Measurements from ENCODE around the gene CAT. TPM values are rescaled to one million over a fixed set of nuclear protein-coding genes. Genes with fewer than 3 reads are reported as not detected.

Gene CAT
- total RNA-seq, 1 donor, result 62.6 TPM

- no peak overlapping the region for H2AFZ ChIP-seq (ENCODE audit: low read length)
- H3K79me2 ChIP-seq (ENCODE audit: insufficient read depth, low read length), result no peaks in the 10 kb centered on the region
- no peak overlapping the region for H3K4me2 ChIP-seq (ENCODE audit: insufficient read depth, low read length)
- H3K36me3 ChIP-seq (ENCODE audit: insufficient read depth, low read length), result peaks cover 76% of the 10 kb centered on the region
- TF ChIP-seq CTCF (IDR thresholded peaks at IDR 0.05; ENCODE audit: extremely low read depth, low read depth, low read length), result no peak
- H3K9me3 ChIP-seq (ENCODE audit: low read depth, low read length), result no peaks in the 10 kb centered on the region
- H3K4me1 ChIP-seq (ENCODE audit: insufficient read depth, low read length), result no peaks in the 10 kb centered on the region
- H3K27me3 ChIP-seq (ENCODE audit: insufficient read depth, low read length), result no peaks in the 10 kb centered on the region
- no peak for DNase-seq (ENCODE audit: insufficient read length, low spot score, missing footprints)
- no peak overlapping the region for H3K4me3 ChIP-seq (ENCODE audit: insufficient read depth, low read length)
- H3K27ac ChIP-seq (ENCODE audit: low read depth, low read length), result no peak overlapping the region
- H4K20me1 ChIP-seq (ENCODE audit: insufficient read depth, low read length), result peaks cover 4% of the 10 kb centered on the region
These were observed 21.5 kb downstream of the CAT start for GRCh38 chr11:34460278-34460677.

GRCh38 chr11:34461215-34461614, 22.5 kb downstream of the CAT start:
- no peak for TF ChIP-seq CTCF (IDR thresholded peaks at IDR 0.05; ENCODE audit: extremely low read depth, low read depth, low read length)
- H3K79me2 ChIP-seq (ENCODE audit: insufficient read depth, low read length), result no peaks in the 10 kb centered on the region
- H3K4me3 ChIP-seq (ENCODE audit: insufficient read depth, low read length), result no peak overlapping the region
- H3K27ac ChIP-seq (ENCODE audit: low read depth, low read length), result no peak overlapping the region
- DNase-seq (ENCODE audit: insufficient read length, low spot score, missing footprints), result no peak
- H3K9me3 ChIP-seq (ENCODE audit: low read depth, low read length), result peaks cover 3% of the 10 kb centered on the region
- peaks cover 79% of the 10 kb centered on the region for H3K36me3 ChIP-seq (ENCODE audit: insufficient read depth, low read length)
- H3K4me2 ChIP-seq (ENCODE audit: insufficient read depth, low read length), result no peak overlapping the region
- H3K27me3 ChIP-seq (ENCODE audit: insufficient read depth, low read length), result no peaks in the 10 kb centered on the region
- H2AFZ ChIP-seq (ENCODE audit: low read length), result no peak overlapping the region
- no peaks in the 10 kb centered on the region for H3K4me1 ChIP-seq (ENCODE audit: insufficient read depth, low read length)
- H4K20me1 ChIP-seq (ENCODE audit: insufficient read depth, low read length), result peaks cover 4% of the 10 kb centered on the region

- Histone ChIP-seq H3K79me2 (ENCODE audit: insufficient read depth, low read length) (no peaks in the 10 kb centered on the region), H3K27me3 (ENCODE audit: insufficient read depth, low read length) (no peaks in the 10 kb centered on the region), H3K4me1 (ENCODE audit: insufficient read depth, low read length) (no peaks in the 10 kb centered on the region), H3K9me3 (ENCODE audit: low read depth, low read length) (peaks cover 5% of the 10 kb centered on the region), H3K27ac (ENCODE audit: low read depth, low read length) (no peak overlapping the region), H3K36me3 (ENCODE audit: insufficient read depth, low read length) (peaks cover 75% of the 10 kb centered on the region), H2AFZ (ENCODE audit: low read length) (no peak overlapping the region), H3K4me2 (ENCODE audit: insufficient read depth, low read length) (no peak overlapping the region), H4K20me1 (ENCODE audit: insufficient read depth, low read length) (peaks cover 7% of the 10 kb centered on the region), H3K4me3 (ENCODE audit: insufficient read depth, low read length) (no peak overlapping the region)
- no peak for TF ChIP-seq CTCF (IDR thresholded peaks at IDR 0.05; ENCODE audit: extremely low read depth, low read depth, low read length)
- no peak for DNase-seq (ENCODE audit: insufficient read length, low spot score, missing footprints)
These were observed 25.9 kb downstream of the CAT start for GRCh38 chr11:34464591-34465051.

GRCh38 chr11:34466802-34467488, 28.2 kb downstream of the CAT start:
- Histone ChIP-seq H3K4me2 (ENCODE audit: insufficient read depth, low read length) (no peak overlapping the region), H3K79me2 (ENCODE audit: insufficient read depth, low read length) (no peaks in the 10 kb centered on the region), H2AFZ (ENCODE audit: low read length) (no peak overlapping the region), H3K4me3 (ENCODE audit: insufficient read depth, low read length) (no peak overlapping the region), H3K36me3 (ENCODE audit: insufficient read depth, low read length) (peaks cover 83% of the 10 kb centered on the region), H3K27ac (ENCODE audit: low read depth, low read length) (no peak overlapping the region), H3K9me3 (ENCODE audit: low read depth, low read length) (peaks cover 5% of the 10 kb centered on the region), H3K27me3 (ENCODE audit: insufficient read depth, low read length) (no peaks in the 10 kb centered on the region), H3K4me1 (ENCODE audit: insufficient read depth, low read length) (no peaks in the 10 kb centered on the region), H4K20me1 (ENCODE audit: insufficient read depth, low read length) (peaks cover 4% of the 10 kb centered on the region)
- no peak for TF ChIP-seq CTCF (IDR thresholded peaks at IDR 0.05; ENCODE audit: extremely low read depth, low read depth, low read length)
- DNase-seq (ENCODE audit: insufficient read length, low spot score, missing footprints), result no peak

Measured in osteoblast (primary cell).